ENCODE measurements around the gene CPEB3. TPM values are rescaled to one million over a fixed set of nuclear protein-coding genes. Genes with fewer than 3 reads are reported as not detected.

CPEB3 gene
- total and polyA plus RNA-seq, 4 donors: 2.1 to 8.4 (median 5.1) TPM

GRCh38 chr10:92248566-92248965 lies 42.3 kb downstream of the CPEB3 start:
- Histone ChIP-seq H3K9ac (ENCODE audit: low read depth in 1 of 2, low read length in 2 of 2) (no peak overlapping the region), H3K9me3 (ENCODE audit: control insufficient read depth in 4 of 4, low read length in 3 of 4) (no peaks in the 10 kb centered on the region), H3K27me3 (ENCODE audit: control insufficient read depth in 4 of 4, insufficient read depth in 4 of 4, low read length in 3 of 4) (no peaks in the 10 kb centered on the region), H3K27ac (ENCODE audit: low read depth in 1 of 2, low read length in 2 of 2) (no peak overlapping the region), H3K4me3 (ENCODE audit: low read depth in 1 of 3, low read length in 3 of 3) (no peak overlapping the region), H3K36me3 (ENCODE audit: control insufficient read depth in 4 of 4, insufficient read depth in 3 of 4, low read depth in 1 of 4, low read length in 3 of 4) (no peaks in the 10 kb centered on the region), H3K4me1 (ENCODE audit: control insufficient read depth in 4 of 4, insufficient read depth in 4 of 4, low read length in 3 of 4) (peaks cover 0 to 2% (median 0%) of the 10 kb centered on the region in 4 donors)
- DNase-seq (ENCODE audit: low spot score): no peak
- WGBS: 91% methylated on average over 2 of the region's 2 CpGs
- TF ChIP-seq RXRA (IDR thresholded peaks at IDR 0.05): no peak
- no peak for TF ChIP-seq REST (IDR thresholded peaks at IDR 0.05)
- no peak for TF ChIP-seq EGR1 (IDR thresholded peaks at IDR 0.05; ENCODE audit: low read depth in 2 of 2)
- TF ChIP-seq JUND (IDR thresholded peaks at IDR 0.05): no peak
- no peak for TF ChIP-seq GABPA (IDR thresholded peaks at IDR 0.05 in 1 of 2, conservative IDR thresholded peaks at IDR 0.05 in 1 of 2)
- TF ChIP-seq RAD21 (IDR thresholded peaks at IDR 0.05): no peak
- no peak for TF ChIP-seq HNF4G (IDR thresholded peaks at IDR 0.05)
- no peak for TF ChIP-seq TAF1 (conservative IDR thresholded peaks at IDR 0.05)
- no peak for TF ChIP-seq FOXA1 (IDR thresholded peaks at IDR 0.05)
- TF ChIP-seq NR2F2 (IDR thresholded peaks at IDR 0.05): no peak
- TF ChIP-seq YY1 (IDR thresholded peaks at IDR 0.05): no peak

GRCh38 chr10:92244796-92245195 lies 46.1 kb downstream of the CPEB3 start:
- Histone ChIP-seq H3K9me3 (ENCODE audit: control insufficient read depth in 4 of 4, low read length in 3 of 4) (no peaks in the 10 kb centered on the region), H3K27me3 (ENCODE audit: control insufficient read depth in 4 of 4, insufficient read depth in 4 of 4, low read length in 3 of 4) (no peaks in the 10 kb centered on the region), H3K4me1 (ENCODE audit: control insufficient read depth in 4 of 4, insufficient read depth in 4 of 4, low read length in 3 of 4) (peaks cover 0 to 27% (median 15%) of the 10 kb centered on the region in 4 donors), H3K27ac (ENCODE audit: low read depth in 1 of 2, low read length in 2 of 2) (no peak overlapping the region), H3K4me3 (ENCODE audit: low read depth in 1 of 3, low read length in 3 of 3) (no peak overlapping the region), H3K9ac (ENCODE audit: low read depth in 1 of 2, low read length in 2 of 2) (no peak overlapping the region), H3K36me3 (ENCODE audit: control insufficient read depth in 4 of 4, insufficient read depth in 3 of 4, low read depth in 1 of 4, low read length in 3 of 4) (no peaks in the 10 kb centered on the region)
- no peak for DNase-seq (ENCODE audit: low spot score)
- 96% methylated on average over 3 of the region's 3 CpGs for WGBS
- TF ChIP-seq JUND (IDR thresholded peaks at IDR 0.05) (no peak), FOXA2 (IDR thresholded peaks at IDR 0.05) (no peak), NR2F2 (IDR thresholded peaks at IDR 0.05) (no peak), EGR1 (IDR thresholded peaks at IDR 0.05; ENCODE audit: low read depth in 2 of 2) (no peak), TAF1 (conservative IDR thresholded peaks at IDR 0.05) (no peak), RXRA (IDR thresholded peaks at IDR 0.05) (no peak), ATF3 (IDR thresholded peaks at IDR 0.05) (no peak), SP1 (IDR thresholded peaks at IDR 0.05) (no peak), RAD21 (IDR thresholded peaks at IDR 0.05) (no peak), GABPA (IDR thresholded peaks at IDR 0.05 in 1 of 2, conservative IDR thresholded peaks at IDR 0.05 in 1 of 2) (no peak), FOXA1 (IDR thresholded peaks at IDR 0.05) (no peak), REST (IDR thresholded peaks at IDR 0.05) (no peak), HNF4A (conservative IDR thresholded peaks at IDR 0.05) (no peak), YY1 (IDR thresholded peaks at IDR 0.05) (no peak), HNF4G (IDR thresholded peaks at IDR 0.05) (no peak), MAX (IDR thresholded peaks at IDR 0.05) (no peak)
- TF ChIP-seq, protein P1, sequence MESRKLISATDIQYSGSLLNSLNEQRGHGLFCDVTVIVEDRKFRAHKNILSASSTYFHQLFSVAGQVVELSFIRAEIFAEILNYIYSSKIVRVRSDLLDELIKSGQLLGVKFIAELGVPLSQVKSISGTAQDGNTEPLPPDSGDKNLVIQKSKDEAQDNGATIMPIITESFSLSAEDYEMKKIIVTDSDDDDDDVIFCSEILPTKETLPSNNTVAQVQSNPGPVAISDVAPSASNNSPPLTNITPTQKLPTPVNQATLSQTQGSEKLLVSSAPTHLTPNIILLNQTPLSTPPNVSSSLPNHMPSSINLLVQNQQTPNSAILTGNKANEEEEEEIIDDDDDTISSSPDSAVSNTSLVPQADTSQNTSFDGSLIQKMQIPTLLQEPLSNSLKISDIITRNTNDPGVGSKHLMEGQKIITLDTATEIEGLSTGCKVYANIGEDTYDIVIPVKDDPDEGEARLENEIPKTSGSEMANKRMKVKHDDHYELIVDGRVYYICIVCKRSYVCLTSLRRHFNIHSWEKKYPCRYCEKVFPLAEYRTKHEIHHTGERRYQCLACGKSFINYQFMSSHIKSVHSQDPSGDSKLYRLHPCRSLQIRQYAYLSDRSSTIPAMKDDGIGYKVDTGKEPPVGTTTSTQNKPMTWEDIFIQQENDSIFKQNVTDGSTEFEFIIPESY (IDR thresholded peaks at IDR 0.05): no peak
- TF ChIP-seq, protein P2, sequence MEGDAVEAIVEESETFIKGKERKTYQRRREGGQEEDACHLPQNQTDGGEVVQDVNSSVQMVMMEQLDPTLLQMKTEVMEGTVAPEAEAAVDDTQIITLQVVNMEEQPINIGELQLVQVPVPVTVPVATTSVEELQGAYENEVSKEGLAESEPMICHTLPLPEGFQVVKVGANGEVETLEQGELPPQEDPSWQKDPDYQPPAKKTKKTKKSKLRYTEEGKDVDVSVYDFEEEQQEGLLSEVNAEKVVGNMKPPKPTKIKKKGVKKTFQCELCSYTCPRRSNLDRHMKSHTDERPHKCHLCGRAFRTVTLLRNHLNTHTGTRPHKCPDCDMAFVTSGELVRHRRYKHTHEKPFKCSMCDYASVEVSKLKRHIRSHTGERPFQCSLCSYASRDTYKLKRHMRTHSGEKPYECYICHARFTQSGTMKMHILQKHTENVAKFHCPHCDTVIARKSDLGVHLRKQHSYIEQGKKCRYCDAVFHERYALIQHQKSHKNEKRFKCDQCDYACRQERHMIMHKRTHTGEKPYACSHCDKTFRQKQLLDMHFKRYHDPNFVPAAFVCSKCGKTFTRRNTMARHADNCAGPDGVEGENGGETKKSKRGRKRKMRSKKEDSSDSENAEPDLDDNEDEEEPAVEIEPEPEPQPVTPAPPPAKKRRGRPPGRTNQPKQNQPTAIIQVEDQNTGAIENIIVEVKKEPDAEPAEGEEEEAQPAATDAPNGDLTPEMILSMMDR (IDR thresholded peaks at IDR 0.05; ENCODE audit: low read depth, low read length, missing input control): no peak

All from liver (tissue), 9 donors.